HepG2 (cell line): Measurements from ENCODE around the gene HEPACAM. TPM values are rescaled to one million over a fixed set of nuclear protein-coding genes. Genes with fewer than 3 reads are reported as not detected.

Source experiments
- ATAC-seq: fragments of 200-7000 bp; cut with Tn5 transposase; 3 replicates; pipeline ENCODE4 v1.9.1; 2020; ENCODE audit warnings: mild to moderate bottlenecking, moderate library complexity
- BruUV-seq: library from RNA; stranded (reverse); fragments of 400-500 nt; replicated peaks from 2 replicates; lab custom pipeline; 2021; lab: Mats Ljungman, UMichigan
- CTCF ChIA-PET: fragments of 300-600 bp; formaldehyde crosslinking; extraction: SDS; loops from one replicate; lab custom pipeline; 2021; ENCODE audit warnings: low total read pairs, inconsistent platforms, low intra/inter-chr PET ratio; lab: Yijun Ruan, JAX
- POLR2A ChIA-PET: fragments of 350-600 bp; sonication (Branson Sonifier 250); formaldehyde crosslinking; loops from one replicate; lab custom pipeline; 2020; ENCODE audit warnings: antibody characterized with exemption, inconsistent platforms; lab: Yijun Ruan, JAX
- DNase-seq: peaks from one replicate; pipeline ENCODE4 v3.0.0-alpha.2; 2015; ENCODE audit warnings: low spot score
- FAIRE-seq: peaks from 3 replicates; lab custom pipeline; 2011; peaks lifted over from hg19 to GRCh38; lab: Jason Lieb, UNC
- H2AFZ ChIP-seq: one replicate; pipeline ENCODE4 v1.6.1; 2011; ENCODE audit warnings: low read length, inconsistent platforms
- H3K27ac ChIP-seq: fragments of 300-600 bp; 3 replicates; pipeline ENCODE4 v1.8.0; 2011; ENCODE audit warnings: mixed run types, mild to moderate bottlenecking, mixed read lengths, low read length, inconsistent platforms; ENCODE audit not compliant: insufficient read depth; ENCODE audit errors: extremely low read length
- H3K27me3 ChIP-seq, 2 experiments: fragments of 200-600 bp in 1 of 2; 2 replicates in 1 of 2; 3 replicates in 1 of 2; pipeline versions ENCODE4 v1.6.0 to v1.8.0; 2011; ENCODE audit warnings: low read length in 2 of 2, mild to moderate bottlenecking in 2 of 2, moderate library complexity in 2 of 2, inconsistent platforms in 1 of 2; ENCODE audit not compliant: insufficient read depth in 2 of 2, control insufficient read depth in 1 of 2
- H3K36me3 ChIP-seq, 2 experiments: fragments of 200-600 bp in 1 of 2; replicated peaks in 1 of 2; 2 replicates in 1 of 2; 3 replicates in 1 of 2; pipeline versions ENCODE4 v1.5.1 to v1.8.0; 2011; ENCODE audit warnings: low read length in 2 of 2, inconsistent platforms in 1 of 2; ENCODE audit not compliant: insufficient read depth in 2 of 2, control insufficient read depth in 1 of 2
- H3K4me1 ChIP-seq: 2 replicates; pipeline ENCODE4 v1.5.1; 2012; ENCODE audit warnings: low read length, inconsistent platforms; ENCODE audit not compliant: insufficient read depth
- H3K4me2 ChIP-seq: 2 replicates; pipeline ENCODE4 v1.6.0; 2011; ENCODE audit warnings: low read depth, low read length, inconsistent platforms
- H3K4me3 ChIP-seq, 3 experiments: fragments of 200-600 bp in 1 of 3; sonication (generic), shearing (Covaris generic) in 1 of 3; replicated peaks in 1 of 3; 2 replicates each; pipeline ENCODE4 v1.5.1; 2011 to 2016; ENCODE audit warnings: low read length in 3 of 3, inconsistent platforms in 2 of 3, low read depth in 2 of 3, mild to moderate bottlenecking in 2 of 3, control low read depth in 1 of 3, mixed read lengths in 1 of 3; ENCODE audit not compliant: insufficient read depth in 1 of 3
- H3K79me2 ChIP-seq: one replicate; pipeline ENCODE4 v1.6.1; 2011; ENCODE audit warnings: low read length, inconsistent platforms; ENCODE audit not compliant: insufficient read depth
- H3K9ac ChIP-seq: 2 replicates; pipeline ENCODE4 v1.6.0; 2011; ENCODE audit warnings: mild to moderate bottlenecking, low read depth, low read length, inconsistent platforms; ENCODE audit not compliant: insufficient read depth
- H3K9me3 ChIP-seq: 2 replicates; pipeline ENCODE4 v1.5.1; 2012; ENCODE audit warnings: mild to moderate bottlenecking, low read length
- H4K20me1 ChIP-seq: 2 replicates; pipeline ENCODE4 v1.6.0; 2011; ENCODE audit warnings: inconsistent platforms, mild to moderate bottlenecking, low read length, moderate library complexity; ENCODE audit not compliant: insufficient read depth
- NR3C1 ChIP-seq: sonication (generic); formaldehyde crosslinking; IDR thresholded peaks from 2 replicates; pipeline ENCODE4 v1.4.0; 2020; ENCODE audit warnings: missing genetic modification reagents
- PRMT3 ChIP-seq: sonication (generic); formaldehyde crosslinking; IDR thresholded peaks from 2 replicates; pipeline ENCODE4 v1.8.1; 2022; ENCODE audit warnings: low read depth, mild to moderate bottlenecking, moderate library complexity, missing genetic modification reagents, borderline replicate concordance
- ZFP36L1 ChIP-seq: sonication (generic); formaldehyde crosslinking; IDR thresholded peaks from 2 replicates; pipeline ENCODE4 v1.8.0; 2022; ENCODE audit warnings: mild to moderate bottlenecking, missing genetic modification reagents, moderate library complexity
- ZNF749 ChIP-seq: sonication (generic); formaldehyde crosslinking; IDR thresholded peaks from 2 replicates; pipeline ENCODE4 v1.8.0; 2022; ENCODE audit warnings: mild to moderate bottlenecking, missing genetic modification reagents, moderate library complexity, borderline replicate concordance
- WGBS: methylation state at CpG from one replicate; pipeline ENCODE4 v1.1.6; 2017; ENCODE audit warnings: low lambda C conversion rate; 5-methylcytosine and 5-hydroxymethylcytosine counted together
- in situ Hi-C: cut with HindIII; loops from 2 replicates; pipeline ENCODE4 v1.10.0; 2017; ENCODE audit warnings: low pct_unique_long_range_greater_than_20kb; ENCODE audit not compliant: extremely low pct_ligation_motif_present
- intact Hi-C: fragments of 100-400 bp; cut with micrococcal nuclease; formaldehyde crosslinking; loops from one replicate; pipeline ENCODE4 v1.10.0; 2022; ENCODE audit not compliant: unreplicated experiment
- polyA plus RNA-seq, 8 experiments: library from polyadenylated mRNA; depleted of rRNA in 3 of 8; stranded (reverse) in 7 of 8; unstranded in 1 of 8; fragments of >200 nt; fragmentation: Illumina TruSeq in 4 of 8; extraction: Trizol in 4 of 8; gene quantifications; 2 replicates each; pipeline versions ENCODE4 v1.2.1 to v1.2.3, GENCODE V29; 2011 to 2016; ENCODE audit warnings: low read depth in 4 of 8, missing spikeins in 1 of 8, mixed read lengths in 1 of 8; ENCODE audit not compliant: insufficient read depth in 1 of 8
- total RNA-seq, 5 experiments: library from RNA; depleted of rRNA; stranded (reverse); fragments of >200 nt; fragmentation: Illumina TruSeq; extraction: Trizol; gene quantifications; 2 replicates each; pipeline ENCODE4 v1.2.3, GENCODE V29; 2016; ENCODE audit warnings: low read depth in 1 of 5
- TF ChIP-seq, protein P1 (sequence below): IDR thresholded peaks from 2 replicates; pipeline ENCODE4 v1.6.1; 2012; ENCODE audit warnings: low read length, improper control_type of control experiment
- TF ChIP-seq, protein P2 (sequence below): sonication (generic); formaldehyde crosslinking; IDR thresholded peaks from 2 replicates; pipeline ENCODE4 v1.4.0; 2020; ENCODE audit warnings: missing genetic modification reagents, borderline replicate concordance

HEPACAM gene
- total and polyA plus RNA-seq, 2 of the 13 experiments (the other 11 are each of a cell fraction or from before 2014, with no cell fraction given), result 66.9 to 121 TPM

DNA sequence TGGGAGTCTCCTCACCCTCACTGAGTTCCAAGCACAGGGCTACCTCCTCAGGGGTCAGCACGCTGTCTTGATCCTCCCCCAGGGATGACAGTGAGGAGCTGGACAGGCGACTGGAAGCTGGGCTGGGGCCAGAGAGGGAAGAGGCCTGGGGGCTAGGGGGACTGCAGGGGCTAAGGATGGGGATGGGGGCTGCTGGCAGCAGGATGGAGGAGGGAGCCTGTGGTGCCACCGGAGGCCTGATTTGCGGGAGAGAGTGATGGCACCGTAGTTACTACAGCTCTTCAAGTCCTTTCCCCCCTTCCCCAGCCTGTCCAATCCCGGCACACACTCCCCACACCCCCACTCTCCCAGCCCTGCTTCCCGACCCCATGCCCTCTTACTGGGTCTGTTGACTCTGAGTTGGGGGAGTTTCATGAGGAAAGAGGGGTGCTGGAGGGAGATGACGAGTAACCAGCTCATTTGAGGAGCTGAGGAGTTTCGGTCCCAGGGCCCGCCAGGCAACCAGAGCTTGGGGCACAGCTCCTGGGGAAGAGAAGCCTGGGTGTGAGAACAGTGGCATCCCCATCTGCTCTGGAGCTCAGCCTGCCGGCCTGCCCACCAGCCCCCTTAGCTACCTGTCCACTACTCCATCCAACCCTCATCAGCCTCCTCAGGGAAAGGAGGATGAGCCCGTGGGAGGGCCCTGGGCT is 48.7 kb downstream of the HEPACAM start:
- Histone ChIP-seq H3K9ac (no peak overlapping the region), H3K27me3 (peaks cover 0 to 30% of the 10 kb centered on the region in 2 experiments; a peak in 4 of 5 replicates), H3K9me3 (no peaks in the 10 kb centered on the region), H3K27ac (no peak overlapping the region), H3K36me3 (no peaks in the 10 kb centered on the region), H3K4me1 (peaks cover 39% of the 10 kb centered on the region), H3K4me3 (no peak overlapping the region), H2AFZ (no peak overlapping the region), H3K4me2 (no peak overlapping the region), H3K79me2 (no peaks in the 10 kb centered on the region), H4K20me1 (no peaks in the 10 kb centered on the region)
- intact Hi-C loops (no loop called here), in situ Hi-C loops (no loop called here)
- 57% methylated on average over 11 of the region's 12 CpGs for WGBS
- DNase-seq, result no peak
- CTCF ChIA-PET, result no interaction called here
- no peak for FAIRE-seq
- TF ChIP-seq, protein P1, sequence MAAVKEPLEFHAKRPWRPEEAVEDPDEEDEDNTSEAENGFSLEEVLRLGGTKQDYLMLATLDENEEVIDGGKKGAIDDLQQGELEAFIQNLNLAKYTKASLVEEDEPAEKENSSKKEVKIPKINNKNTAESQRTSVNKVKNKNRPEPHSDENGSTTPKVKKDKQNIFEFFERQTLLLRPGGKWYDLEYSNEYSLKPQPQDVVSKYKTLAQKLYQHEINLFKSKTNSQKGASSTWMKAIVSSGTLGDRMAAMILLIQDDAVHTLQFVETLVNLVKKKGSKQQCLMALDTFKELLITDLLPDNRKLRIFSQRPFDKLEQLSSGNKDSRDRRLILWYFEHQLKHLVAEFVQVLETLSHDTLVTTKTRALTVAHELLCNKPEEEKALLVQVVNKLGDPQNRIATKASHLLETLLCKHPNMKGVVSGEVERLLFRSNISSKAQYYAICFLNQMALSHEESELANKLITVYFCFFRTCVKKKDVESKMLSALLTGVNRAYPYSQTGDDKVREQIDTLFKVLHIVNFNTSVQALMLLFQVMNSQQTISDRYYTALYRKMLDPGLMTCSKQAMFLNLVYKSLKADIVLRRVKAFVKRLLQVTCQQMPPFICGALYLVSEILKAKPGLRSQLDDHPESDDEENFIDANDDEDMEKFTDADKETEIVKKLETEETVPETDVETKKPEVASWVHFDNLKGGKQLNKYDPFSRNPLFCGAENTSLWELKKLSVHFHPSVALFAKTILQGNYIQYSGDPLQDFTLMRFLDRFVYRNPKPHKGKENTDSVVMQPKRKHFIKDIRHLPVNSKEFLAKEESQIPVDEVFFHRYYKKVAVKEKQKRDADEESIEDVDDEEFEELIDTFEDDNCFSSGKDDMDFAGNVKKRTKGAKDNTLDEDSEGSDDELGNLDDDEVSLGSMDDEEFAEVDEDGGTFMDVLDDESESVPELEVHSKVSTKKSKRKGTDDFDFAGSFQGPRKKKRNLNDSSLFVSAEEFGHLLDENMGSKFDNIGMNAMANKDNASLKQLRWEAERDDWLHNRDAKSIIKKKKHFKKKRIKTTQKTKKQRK, result no peak
- TF ChIP-seq ZNF749 (CRISPR knock-in tag) (no peak), ZFP36L1 (no peak), PRMT3 (no peak), NR3C1 (no peak)
- TF ChIP-seq, protein P2, sequence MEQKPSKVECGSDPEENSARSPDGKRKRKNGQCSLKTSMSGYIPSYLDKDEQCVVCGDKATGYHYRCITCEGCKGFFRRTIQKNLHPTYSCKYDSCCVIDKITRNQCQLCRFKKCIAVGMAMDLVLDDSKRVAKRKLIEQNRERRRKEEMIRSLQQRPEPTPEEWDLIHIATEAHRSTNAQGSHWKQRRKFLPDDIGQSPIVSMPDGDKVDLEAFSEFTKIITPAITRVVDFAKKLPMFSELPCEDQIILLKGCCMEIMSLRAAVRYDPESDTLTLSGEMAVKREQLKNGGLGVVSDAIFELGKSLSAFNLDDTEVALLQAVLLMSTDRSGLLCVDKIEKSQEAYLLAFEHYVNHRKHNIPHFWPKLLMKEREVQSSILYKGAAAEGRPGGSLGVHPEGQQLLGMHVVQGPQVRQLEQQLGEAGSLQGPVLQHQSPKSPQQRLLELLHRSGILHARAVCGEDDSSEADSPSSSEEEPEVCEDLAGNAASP (CRISPR knock-in tag), result no peak
- POLR2A ChIA-PET, result no interaction called here
- no peak for ATAC-seq
- no TSS peak for BruUV-seq
